Measurements from ENCODE around the gene SPPL2B. TPM values are rescaled to one million over a fixed set of nuclear protein-coding genes. Genes with fewer than 3 reads are reported as not detected.

SPPL2B gene
- total RNA-seq, 1 donor from 2014 or later = 202 TPM

DNA sequence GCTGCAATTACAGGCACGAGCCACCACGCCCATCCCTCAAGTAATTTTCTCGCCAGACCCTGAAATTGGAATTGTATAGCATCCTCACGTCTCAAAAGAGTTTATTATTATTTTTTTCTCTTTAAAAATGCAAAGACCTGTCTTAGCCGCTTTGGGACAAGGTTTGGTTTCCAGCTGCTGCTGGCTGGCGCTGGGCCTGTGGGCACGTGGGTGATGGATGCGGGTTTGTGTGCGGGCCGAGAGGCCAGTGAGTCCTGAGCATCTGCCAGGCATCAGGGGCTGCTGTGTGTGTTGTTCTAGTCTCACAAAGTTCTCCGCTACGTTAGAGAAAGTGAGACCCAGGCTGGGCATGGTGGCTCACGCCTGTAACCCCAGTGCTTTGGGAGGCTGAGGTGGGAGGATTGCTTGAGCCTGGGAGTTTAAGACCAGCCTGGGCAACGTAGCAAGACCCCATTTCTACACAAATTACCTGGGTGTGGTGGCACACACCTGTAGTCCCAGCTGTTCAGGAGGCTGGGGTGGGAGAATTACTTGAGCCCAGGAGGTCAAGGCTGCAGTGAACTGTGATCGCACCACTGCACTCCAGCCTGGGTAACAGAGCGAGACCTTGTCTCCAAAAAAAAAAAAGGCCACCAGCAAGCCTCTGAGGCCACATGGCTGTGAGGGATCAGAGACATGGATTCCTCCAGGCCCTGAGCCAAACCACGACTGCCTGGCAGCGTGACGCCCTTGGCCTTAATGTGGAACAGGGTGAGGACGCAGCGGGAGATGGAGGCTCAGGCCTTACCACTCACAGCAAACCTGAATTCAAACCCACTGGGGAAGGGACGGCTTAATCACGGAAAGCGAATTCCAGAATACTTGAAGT is 26.9 kb downstream of the SPPL2B start:
- Mint-ChIP-seq H3K4me3 (no peak overlapping the region), H3K36me3 (no peaks in the 10 kb centered on the region), H3K9me3 (no peaks in the 10 kb centered on the region), H3K27ac (no peak overlapping the region), H3K4me1 (peaks cover 1% of the 10 kb centered on the region), H3K27me3 (ENCODE audit: low read depth) (peaks cover 15% of the 10 kb centered on the region)
- no peak for TF ChIP-seq CTCF (IDR thresholded peaks at IDR 0.05; ENCODE audit: unreplicated experiment)
- no peak for DNase-seq (ENCODE audit: low spot score in 2 of 2, unreplicated experiment in 2 of 2)

DNA sequence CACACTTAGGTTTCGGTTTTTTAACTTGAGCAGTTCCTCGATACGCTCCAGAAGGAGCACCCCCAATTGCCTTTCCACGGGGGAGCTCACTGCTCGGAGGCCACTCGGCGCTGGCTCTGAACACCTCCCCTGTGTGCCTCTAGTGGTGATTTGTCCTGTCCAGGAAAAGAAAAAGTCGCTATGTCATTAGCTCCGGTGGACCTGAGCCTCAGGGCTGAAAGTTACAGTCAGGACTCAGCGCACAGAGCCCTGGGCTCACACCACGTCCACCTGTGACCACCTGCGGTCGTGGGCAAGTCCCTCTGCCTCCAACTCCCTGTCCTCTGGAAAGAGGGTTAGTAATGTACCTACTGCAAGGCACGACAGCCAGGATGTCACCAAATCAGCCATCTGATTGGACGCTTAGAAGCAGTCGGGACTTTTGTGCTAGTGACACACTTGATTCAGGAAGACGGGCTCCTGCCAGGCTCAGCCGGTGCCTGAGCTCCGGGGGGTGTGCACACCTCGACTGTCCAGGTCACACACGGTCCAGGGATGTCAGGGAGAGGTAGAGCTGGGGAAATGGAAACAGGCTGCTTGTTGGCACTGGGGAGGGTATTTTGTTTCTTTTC is 27.7 kb downstream of the SPPL2B start:
- TF ChIP-seq CTCF (IDR thresholded peaks at IDR 0.05; ENCODE audit: unreplicated experiment) = no peak
- no peaks in the 10 kb centered on the region for H3K36me3 Mint-ChIP-seq

DNA sequence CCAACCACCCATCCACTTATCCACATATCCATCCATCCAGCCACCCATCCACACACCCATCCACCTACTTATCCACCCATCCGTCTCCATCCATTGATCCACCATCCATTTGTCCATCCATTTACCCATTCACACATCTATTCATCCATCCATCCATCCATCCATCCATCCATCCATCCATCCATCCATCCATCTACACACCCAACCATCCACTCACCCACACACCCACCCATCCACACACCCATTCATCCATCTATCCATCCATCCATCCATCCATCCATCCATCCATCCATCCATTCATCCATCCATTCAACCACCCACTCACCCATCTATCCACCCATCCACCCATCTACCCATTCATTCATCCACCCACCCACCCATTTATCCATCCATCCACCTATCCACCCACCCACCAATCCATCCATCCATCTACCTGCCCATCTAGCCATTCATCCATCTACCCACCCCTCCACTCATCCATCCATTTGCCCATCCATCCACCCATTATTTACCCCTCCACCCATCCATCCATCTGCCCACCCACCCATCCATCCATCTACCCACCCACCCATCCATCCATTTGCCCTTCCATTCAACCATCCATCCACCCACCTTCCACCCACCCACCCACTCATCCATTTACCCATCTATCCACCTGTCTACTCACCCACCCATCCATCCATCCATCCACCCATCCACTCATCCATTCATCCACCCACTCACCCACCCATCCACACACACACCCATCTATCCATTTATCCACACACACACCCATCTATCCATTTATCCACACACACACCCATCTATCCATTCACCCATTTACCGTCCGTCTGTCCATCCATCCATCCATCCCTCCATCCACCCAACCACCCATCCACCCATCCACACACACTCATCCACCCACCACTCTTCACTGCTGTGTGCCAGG is 29.1 kb downstream of the SPPL2B start:
- Mint-ChIP-seq H3K4me1 (peaks cover 5% of the 10 kb centered on the region), H3K27me3 (ENCODE audit: low read depth) (peaks cover 20% of the 10 kb centered on the region), H3K4me3 (no peak overlapping the region), H3K9me3 (no peaks in the 10 kb centered on the region), H3K36me3 (no peaks in the 10 kb centered on the region), H3K27ac (no peak overlapping the region)
- TF ChIP-seq CTCF (IDR thresholded peaks at IDR 0.05; ENCODE audit: unreplicated experiment) = no peak
- no peak for DNase-seq (ENCODE audit: low spot score in 2 of 2, unreplicated experiment in 2 of 2)

More for the DNA sequence above, 27.7 kb downstream of the SPPL2B start:
- peaks cover 20% of the 10 kb centered on the region for H3K27me3 Mint-ChIP-seq (ENCODE audit: low read depth)
- H3K9me3 Mint-ChIP-seq = no peaks in the 10 kb centered on the region
- DNase-seq (ENCODE audit: low spot score in 2 of 2, unreplicated experiment in 2 of 2) = no peak
- H3K4me3 Mint-ChIP-seq = no peak overlapping the region
- no peak overlapping the region for H3K27ac Mint-ChIP-seq
- peaks cover 5% of the 10 kb centered on the region for H3K4me1 Mint-ChIP-seq

DNA sequence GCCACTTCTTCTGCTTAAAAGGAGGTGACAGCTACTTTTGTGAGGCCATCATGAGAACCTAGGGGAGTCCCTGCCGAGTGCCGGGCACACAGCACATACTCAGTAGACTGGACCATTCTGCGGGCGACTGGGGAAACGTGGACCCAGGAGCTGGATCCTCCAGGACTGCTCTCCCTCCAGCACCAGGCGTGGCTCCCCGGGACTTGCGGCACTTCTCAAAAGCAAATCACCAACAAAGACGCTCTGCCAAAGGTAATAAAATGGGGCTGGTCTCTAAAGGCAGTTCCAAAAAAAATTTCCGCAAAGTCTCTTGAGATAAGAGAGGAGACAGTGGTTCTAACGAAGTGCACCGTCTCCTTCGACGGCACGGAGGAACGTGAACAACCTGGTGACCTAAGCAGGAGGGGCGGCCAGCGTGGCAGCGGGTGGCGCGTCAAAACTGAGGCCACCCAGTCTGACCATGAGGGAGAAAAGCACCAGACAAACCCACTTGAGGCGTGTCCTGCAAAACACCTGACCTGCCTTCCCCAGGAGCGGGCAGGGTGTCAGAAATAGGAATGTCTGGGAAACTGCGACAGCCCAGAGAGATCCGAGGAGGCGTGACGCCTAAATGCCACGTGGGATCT is 30.2 kb downstream of the SPPL2B start:
- Mint-ChIP-seq H3K36me3 (no peaks in the 10 kb centered on the region), H3K4me3 (no peak overlapping the region), H3K27ac (no peak overlapping the region), H3K4me1 (peaks cover 5% of the 10 kb centered on the region), H3K27me3 (ENCODE audit: low read depth) (peaks cover 20% of the 10 kb centered on the region), H3K9me3 (no peaks in the 10 kb centered on the region)
- no peak for TF ChIP-seq CTCF (IDR thresholded peaks at IDR 0.05; ENCODE audit: unreplicated experiment)
- DNase-seq (ENCODE audit: low spot score in 2 of 2, unreplicated experiment in 2 of 2) = no peak

DNA sequence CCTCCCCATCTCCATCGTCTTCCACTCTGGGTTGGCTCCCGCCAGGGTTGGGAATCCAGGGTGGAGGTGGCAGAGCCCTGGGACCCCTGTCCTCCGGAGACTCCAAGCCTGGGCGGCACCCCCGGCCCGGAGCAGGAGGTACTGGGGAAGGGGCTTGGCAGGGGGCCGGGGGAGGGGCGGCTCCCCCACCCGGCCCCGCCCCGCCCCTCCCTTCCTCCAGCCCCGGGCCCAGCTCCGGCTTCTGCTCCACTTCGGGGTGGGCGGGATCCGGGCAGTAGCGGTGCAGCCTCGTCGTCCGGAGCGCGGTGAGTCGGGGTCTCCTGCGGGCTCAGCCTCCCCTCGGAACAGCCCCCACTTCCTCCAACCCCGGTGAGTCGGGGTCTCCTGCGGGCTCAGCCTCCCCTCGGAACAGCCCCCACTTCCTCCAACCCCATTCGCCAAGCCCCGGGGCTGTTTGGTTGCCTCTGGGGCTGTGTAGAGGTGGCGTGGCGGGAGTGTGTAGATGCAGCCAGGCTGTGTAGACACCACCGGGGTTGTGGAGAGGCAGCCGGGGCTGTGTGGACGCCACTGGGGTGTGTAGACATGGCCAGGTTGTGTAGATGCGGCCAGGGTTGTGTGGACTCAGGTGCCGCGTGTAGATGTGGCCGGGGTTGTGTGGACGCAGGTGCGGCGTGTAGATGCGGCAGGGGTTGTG is 31.7 kb downstream of the SPPL2B start, which contains the start of gene TMPRSS9:
Gene TMPRSS9 (plus strand): TSS at position 274 of the 694 bp plus-strand sequence. CDS start 29,521 bp downstream, outside the sequence.
- no peak within 1 kb of the TSS for H3K27ac Mint-ChIP-seq
- peaks cover 20% of the 10 kb centered on the region for H3K27me3 Mint-ChIP-seq (ENCODE audit: low read depth)
- no peaks in the 10 kb centered on the region for H3K36me3 Mint-ChIP-seq
- no peaks in the 10 kb centered on the region for H3K9me3 Mint-ChIP-seq
- peaks cover 8% of the 10 kb centered on the region for H3K4me1 Mint-ChIP-seq
- DNase-seq (ENCODE audit: low spot score in 2 of 2, unreplicated experiment in 2 of 2) = no peak
- TF ChIP-seq CTCF (IDR thresholded peaks at IDR 0.05; ENCODE audit: unreplicated experiment) = no peak
- peak within 1 kb of the TSS; percentile 13 for H3K4me3 Mint-ChIP-seq

Data from mesothelial cell of epicardium (in vitro differentiated cells).